ENCODE data around the gene MRAS.
"Not testable (repeated sequence)": the region's sequence is repeated elsewhere in the genome, so short reads cannot be mapped to it uniquely, and the experiment has no call there.

Gene MRAS

DNA sequence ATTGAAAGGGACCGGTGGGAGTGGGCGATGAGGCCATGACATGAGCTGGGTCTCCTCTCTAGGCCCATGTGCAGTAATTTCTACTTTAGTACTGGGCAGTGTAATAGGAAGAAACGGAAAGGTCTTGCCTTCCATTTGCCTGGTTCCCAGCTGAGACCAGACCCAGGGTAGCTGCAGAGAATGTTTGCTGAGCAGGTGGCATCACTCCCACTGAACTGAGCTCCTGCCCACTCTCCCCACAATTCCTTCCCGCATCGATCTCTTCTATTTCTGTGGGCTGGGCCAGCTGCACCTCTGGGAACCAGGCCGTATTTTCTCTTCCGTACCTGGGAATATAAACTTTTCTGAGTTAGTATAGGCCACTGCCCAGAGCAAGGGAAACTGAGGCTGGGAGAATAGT, 101.8 kb downstream of the MRAS start:
- no peak for DNase-seq

- no peak for DNase-seq
These were observed 102.5 kb downstream of the MRAS start for GRCh38 chr3:138450704-138451424.

GRCh38 chr3:138451595-138452162, 103.3 kb downstream of the MRAS start:
- no peak for DNase-seq

DNA sequence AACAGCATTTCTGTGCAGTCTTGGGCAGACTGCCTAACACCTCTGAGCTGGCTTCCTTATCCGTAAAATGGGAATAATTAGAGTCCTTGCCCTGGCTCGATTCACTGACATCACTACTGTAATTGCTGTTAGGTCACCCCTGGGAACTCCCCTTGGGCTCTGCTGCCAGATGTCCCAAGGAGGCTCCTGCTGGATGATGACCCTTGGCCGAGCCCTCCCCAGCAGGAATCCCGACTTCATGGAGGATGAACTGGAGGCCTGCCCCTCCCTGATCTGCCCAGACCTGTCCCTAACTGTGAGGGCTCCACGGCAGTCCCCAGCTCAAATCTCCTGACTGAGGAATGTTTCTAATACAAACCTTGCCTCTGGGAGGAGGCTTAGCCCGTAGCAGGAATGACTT, 104.1 kb downstream of the MRAS start:
- DNase-seq, result no peak

GRCh38 chr3:138453940-138454339, 105.6 kb downstream of the MRAS start:
- DNase-seq, result not testable (repeated sequence)
